ENCODE results near the gene EEF1E1.
A peak's percentile ranks its signal among the peaks of the same experiment; 100 is the strongest.

Gene EEF1E1

DNA sequence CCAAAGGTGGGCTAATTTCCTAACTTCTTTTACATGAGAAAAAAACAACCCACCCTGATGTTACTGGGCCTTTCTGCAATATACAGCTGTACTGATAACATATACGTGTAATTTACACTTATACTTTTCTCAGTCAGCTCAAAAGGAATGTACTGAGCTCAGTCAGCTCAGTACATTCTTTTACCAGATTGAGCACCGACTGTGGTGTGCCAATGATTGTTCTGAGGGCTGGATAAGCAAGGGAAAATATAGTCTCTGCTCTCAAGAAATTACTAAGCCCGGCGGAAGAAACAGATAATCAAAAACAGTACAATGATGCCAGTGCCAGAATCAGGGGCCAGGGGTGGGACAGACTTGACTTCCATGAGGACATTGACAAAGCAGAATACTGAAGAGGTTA is 28.1 kb downstream of the EEF1E1 start:
- no peak overlapping the region for H3K27ac ChIP-seq
- H3K36me3 ChIP-seq (ENCODE audit: insufficient read depth, low read length) = peaks cover 17% of the 10 kb centered on the region
- no peak overlapping the region for H3K4me3 ChIP-seq
- H3K9ac ChIP-seq (ENCODE audit: insufficient read length) = no peak overlapping the region
- TF ChIP-seq EZH2 (IDR thresholded peaks at IDR 0.05) (no peak), FOXP2 (optimal IDR thresholded peaks at IDR 0.05; ENCODE audit: control extremely low read depth, extremely low read length, insufficient read depth) (no peak), POLR2AphosphoS5 (IDR thresholded peaks at IDR 0.05; ENCODE audit: borderline replicate concordance, low read depth, low read length) (no peak)
- H3K9me3 ChIP-seq (ENCODE audit: low read depth, low read length) = no peaks in the 10 kb centered on the region
- no peak for DNase-seq (ENCODE audit: low read depth, low spot score)

DNA sequence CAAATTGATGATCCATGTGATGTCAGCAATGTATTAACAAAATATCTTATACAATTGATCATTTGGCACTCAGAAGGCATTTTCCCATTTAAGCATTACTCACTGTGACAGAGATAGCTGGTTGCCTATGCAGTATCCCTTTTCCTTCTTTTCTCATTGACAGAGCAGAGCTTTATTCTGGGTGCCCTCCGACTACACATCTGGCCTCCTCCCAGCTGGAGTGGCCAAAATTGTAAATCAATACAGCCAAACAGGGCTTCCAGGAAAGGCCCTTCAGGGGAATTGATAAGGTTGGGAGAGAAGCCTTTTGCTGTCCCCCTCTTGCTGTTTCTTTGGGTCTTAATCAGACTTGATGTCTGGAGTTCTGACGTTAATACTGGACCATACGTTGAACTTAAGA is 28.6 kb downstream of the EEF1E1 start:
- H3K4me3 ChIP-seq = no peak overlapping the region
- no peak for TF ChIP-seq POLR2AphosphoS5 (IDR thresholded peaks at IDR 0.05; ENCODE audit: borderline replicate concordance, low read depth, low read length)
- no peak for TF ChIP-seq FOXP2 (optimal IDR thresholded peaks at IDR 0.05; ENCODE audit: control extremely low read depth, extremely low read length, insufficient read depth)
- TF ChIP-seq EZH2 (IDR thresholded peaks at IDR 0.05) = no peak
- H3K9ac ChIP-seq (ENCODE audit: insufficient read length) = no peak overlapping the region
- no peak overlapping the region for H3K27ac ChIP-seq
- DNase-seq (ENCODE audit: low read depth, low spot score) = no peak
- peaks cover 13% of the 10 kb centered on the region for H3K36me3 ChIP-seq (ENCODE audit: insufficient read depth, low read length)
- no peaks in the 10 kb centered on the region for H3K9me3 ChIP-seq (ENCODE audit: low read depth, low read length)

DNA sequence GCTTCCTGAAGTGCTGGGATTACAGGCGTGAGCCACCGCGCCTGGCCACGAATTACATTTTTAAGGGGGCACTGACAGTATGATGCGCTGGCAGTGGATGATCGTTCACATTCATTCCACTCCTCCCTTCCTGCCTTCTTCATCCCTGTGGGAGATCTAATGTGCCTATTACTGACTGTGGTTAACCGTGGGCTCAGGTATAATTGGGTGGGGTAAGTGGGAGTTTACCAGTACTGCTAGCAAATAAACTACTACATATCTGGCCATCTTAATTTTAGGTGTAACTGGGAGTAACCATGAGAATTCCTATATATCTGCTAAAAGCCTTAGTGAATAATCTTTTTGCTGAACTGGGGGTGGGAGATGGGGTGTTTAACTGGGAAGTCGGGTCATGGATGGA is 31.6 kb downstream of the EEF1E1 start:
- no peak overlapping the region for H3K9ac ChIP-seq (ENCODE audit: insufficient read length)
- TF ChIP-seq EZH2 (IDR thresholded peaks at IDR 0.05) (no peak), FOXP2 (optimal IDR thresholded peaks at IDR 0.05; ENCODE audit: control extremely low read depth, extremely low read length, insufficient read depth) (no peak), POLR2AphosphoS5 (IDR thresholded peaks at IDR 0.05; ENCODE audit: borderline replicate concordance, low read depth, low read length) (no peak)

DNA sequence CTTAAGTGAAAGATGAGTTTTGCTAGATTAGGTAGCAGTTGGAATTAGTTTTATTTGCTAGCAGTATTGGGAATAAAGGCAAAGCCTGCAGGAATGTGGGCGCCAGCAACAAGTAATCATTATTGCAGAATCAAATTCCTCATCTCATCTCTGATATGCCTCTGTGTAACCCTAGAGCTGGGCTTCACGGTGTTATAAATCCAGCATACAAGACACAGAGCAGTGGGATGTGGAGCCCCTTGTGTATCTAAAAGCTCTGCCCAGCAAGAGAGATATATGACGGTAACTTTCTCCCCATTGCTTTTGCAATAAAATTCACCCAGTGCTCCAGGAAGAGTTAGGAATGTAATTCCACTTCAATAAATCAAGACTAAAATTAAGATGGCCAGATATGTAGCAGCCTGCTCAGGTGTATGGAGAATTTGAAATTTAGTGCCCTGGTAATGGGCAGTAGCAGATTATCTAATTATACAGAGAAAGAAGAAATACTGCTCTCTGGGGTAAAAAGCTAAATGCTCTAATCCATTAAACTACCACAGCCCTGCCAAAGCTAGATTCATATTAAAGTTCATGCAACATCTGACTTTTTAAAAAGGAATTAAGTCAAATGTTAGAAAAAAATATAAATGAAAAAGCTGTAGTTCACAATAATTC is 32.6 kb downstream of the EEF1E1 start:
- H3K36me3 ChIP-seq (ENCODE audit: insufficient read depth, low read length) = no peaks in the 10 kb centered on the region
- no peak for TF ChIP-seq POLR2AphosphoS5 (IDR thresholded peaks at IDR 0.05; ENCODE audit: borderline replicate concordance, low read depth, low read length)

More for the DNA sequence above, 31.6 kb downstream of the EEF1E1 start:
- no peaks in the 10 kb centered on the region for H3K36me3 ChIP-seq (ENCODE audit: insufficient read depth, low read length)
- no peak for DNase-seq (ENCODE audit: low read depth, low spot score)
- H3K9me3 ChIP-seq (ENCODE audit: low read depth, low read length) = no peaks in the 10 kb centered on the region
- no peak overlapping the region for H3K27ac ChIP-seq
- H3K4me3 ChIP-seq = no peak overlapping the region

DNA sequence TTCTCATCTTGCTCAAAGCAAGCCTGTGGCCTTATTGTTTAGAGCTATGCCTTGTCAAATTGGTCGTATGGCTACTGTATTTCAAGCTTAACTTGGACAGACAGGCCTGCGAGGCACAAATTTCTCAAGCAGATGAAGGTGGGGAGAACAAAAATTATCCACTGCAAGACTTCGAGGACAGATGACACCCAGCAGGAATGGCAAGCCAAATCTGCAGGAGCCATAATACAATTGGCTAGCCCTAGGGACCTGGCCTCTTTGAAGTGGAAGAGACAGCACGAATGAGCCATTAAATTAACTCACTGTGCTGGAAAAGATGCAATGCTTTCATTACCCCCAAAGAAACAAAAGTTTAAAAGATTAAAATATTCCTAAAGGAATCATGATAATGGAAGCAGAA is 33.2 kb downstream of the EEF1E1 start:
- H3K27ac ChIP-seq = no peak overlapping the region
- DNase-seq (ENCODE audit: low read depth, low spot score) = no peak
- TF ChIP-seq POLR2AphosphoS5 (IDR thresholded peaks at IDR 0.05; ENCODE audit: borderline replicate concordance, low read depth, low read length) (no peak), FOXP2 (optimal IDR thresholded peaks at IDR 0.05; ENCODE audit: control extremely low read depth, extremely low read length, insufficient read depth) (no peak), EZH2 (IDR thresholded peaks at IDR 0.05) (no peak)
- no peak overlapping the region for H3K4me3 ChIP-seq
- H3K9me3 ChIP-seq (ENCODE audit: low read depth, low read length) = no peaks in the 10 kb centered on the region
- H3K36me3 ChIP-seq (ENCODE audit: insufficient read depth, low read length) = no peaks in the 10 kb centered on the region
- no peak overlapping the region for H3K9ac ChIP-seq (ENCODE audit: insufficient read length)

More for the DNA sequence above, 32.6 kb downstream of the EEF1E1 start:
- Histone ChIP-seq H3K9ac (ENCODE audit: insufficient read length) (no peak overlapping the region), H3K27ac (no peak overlapping the region), H3K4me3 (no peak overlapping the region), H3K9me3 (ENCODE audit: low read depth, low read length) (no peaks in the 10 kb centered on the region)
- DNase-seq (ENCODE audit: low read depth, low spot score) = no peak

DNA sequence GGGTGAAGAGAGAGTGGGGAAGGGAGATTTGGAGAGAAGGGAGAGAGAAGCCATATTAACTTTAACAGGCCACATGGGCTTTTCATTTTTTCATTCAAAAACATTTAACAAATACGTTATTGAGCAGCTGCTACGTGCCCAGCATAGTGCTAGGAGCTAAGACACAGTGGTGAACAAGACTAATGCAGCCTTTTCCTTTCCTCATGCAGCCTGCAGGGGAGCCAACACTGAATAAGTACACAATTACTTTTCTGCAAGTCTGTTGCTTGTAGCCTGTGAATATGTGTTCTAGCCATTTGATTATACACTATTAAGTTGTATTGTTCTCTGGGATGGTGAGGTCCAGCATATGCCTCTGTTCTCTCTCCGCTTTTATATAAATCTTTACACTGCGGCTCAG is 36.2 kb downstream of the EEF1E1 start:
- Histone ChIP-seq H3K9me3 (ENCODE audit: low read depth, low read length) (no peaks in the 10 kb centered on the region), H3K4me3 (no peak overlapping the region), H3K9ac (ENCODE audit: insufficient read length) (no peak overlapping the region), H3K36me3 (ENCODE audit: insufficient read depth, low read length) (peaks cover 9% of the 10 kb centered on the region), H3K27ac (0 out of 2 replicates have a peak overlapping the region, but pooled peaks have one; percentile 17)
- no peak for DNase-seq (ENCODE audit: low read depth, low spot score)
- TF ChIP-seq FOXP2 (optimal IDR thresholded peaks at IDR 0.05; ENCODE audit: control extremely low read depth, extremely low read length, insufficient read depth) (no peak), POLR2AphosphoS5 (IDR thresholded peaks at IDR 0.05; ENCODE audit: borderline replicate concordance, low read depth, low read length) (no peak), EZH2 (IDR thresholded peaks at IDR 0.05) (no peak)

DNA sequence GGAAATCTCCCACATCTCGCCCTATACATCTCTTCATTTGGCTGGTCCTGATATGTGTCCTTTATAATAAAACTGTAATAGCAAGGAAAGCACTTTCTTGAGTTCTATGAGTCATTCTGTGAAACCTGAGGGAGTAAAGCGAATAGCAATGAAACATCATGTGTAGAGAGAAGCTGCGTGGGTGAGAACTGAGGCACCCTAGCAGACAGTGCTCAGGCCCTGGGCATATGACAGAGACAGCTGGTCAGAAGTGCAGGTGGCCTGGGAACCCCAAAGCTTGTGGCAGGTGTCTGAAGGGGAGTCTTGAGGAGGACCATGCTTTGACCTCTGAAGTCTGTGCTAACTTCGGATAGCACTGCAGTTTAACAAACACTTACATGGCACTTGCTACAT is 36.8 kb downstream of the EEF1E1 start:
- Histone ChIP-seq H3K27ac (peak overlapping the region; percentile 93), H3K36me3 (ENCODE audit: insufficient read depth, low read length) (peaks cover 10% of the 10 kb centered on the region), H3K4me3 (no peak overlapping the region), H3K9ac (ENCODE audit: insufficient read length) (no peak overlapping the region), H3K9me3 (ENCODE audit: low read depth, low read length) (no peaks in the 10 kb centered on the region)
- TF ChIP-seq FOXP2 (optimal IDR thresholded peaks at IDR 0.05; ENCODE audit: control extremely low read depth, extremely low read length, insufficient read depth) = no peak
- no peak for TF ChIP-seq EZH2 (IDR thresholded peaks at IDR 0.05)
- no peak for TF ChIP-seq POLR2AphosphoS5 (IDR thresholded peaks at IDR 0.05; ENCODE audit: borderline replicate concordance, low read depth, low read length)
- DNase-seq (ENCODE audit: low read depth, low spot score) = no peak

DNA sequence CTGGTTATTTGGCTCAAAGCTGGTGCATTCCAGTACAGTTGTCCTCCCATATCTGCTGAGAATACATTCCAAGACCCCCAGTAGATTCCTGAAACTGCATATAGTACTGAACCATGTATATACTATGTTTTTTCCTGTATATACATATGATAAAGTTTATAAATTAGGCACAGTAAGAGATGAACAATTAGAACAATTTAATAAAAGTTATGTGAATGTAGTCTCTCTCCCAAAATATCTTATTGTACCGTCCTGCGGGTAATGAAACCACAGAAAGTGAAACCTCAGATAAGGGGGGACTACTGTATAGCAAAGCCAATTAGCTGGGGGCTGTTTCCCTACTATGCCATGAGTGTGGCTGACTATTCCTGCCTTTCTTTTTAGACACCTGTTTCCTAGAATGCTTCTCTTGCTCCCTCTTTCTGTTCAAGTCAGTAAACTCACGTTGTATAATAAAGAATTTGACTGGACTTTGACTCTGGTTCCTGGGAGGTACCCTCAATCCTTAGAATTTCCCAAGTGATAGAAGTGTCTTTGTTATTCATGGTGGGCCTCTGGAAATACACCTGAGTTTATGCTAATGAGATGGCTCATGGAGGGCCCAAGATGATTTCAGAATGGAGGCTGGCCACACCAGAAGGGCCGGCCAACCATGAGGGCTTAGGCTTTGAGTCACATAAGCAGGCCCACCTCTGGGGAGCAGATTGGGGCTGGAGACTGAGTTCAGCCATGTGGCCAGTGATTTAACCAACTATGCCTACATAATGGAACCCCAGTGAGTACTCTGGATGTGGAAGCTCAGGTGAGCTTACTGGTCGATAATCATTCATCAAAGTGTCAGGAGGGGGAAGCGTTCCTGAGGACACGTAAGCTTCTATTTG is 37.5 kb downstream of the EEF1E1 start:
- peak overlapping the region; percentile 93 for H3K27ac ChIP-seq
- peaks cover 16% of the 10 kb centered on the region for H3K36me3 ChIP-seq (ENCODE audit: insufficient read depth, low read length)
- TF ChIP-seq EZH2 (IDR thresholded peaks at IDR 0.05) = no peak
- no peak; the same call in 1 of the 2 replicates for TF ChIP-seq POLR2AphosphoS5 (IDR thresholded peaks at IDR 0.05; ENCODE audit: borderline replicate concordance, low read depth, low read length)
- no peak for TF ChIP-seq FOXP2 (optimal IDR thresholded peaks at IDR 0.05; ENCODE audit: control extremely low read depth, extremely low read length, insufficient read depth)
- peak overlapping the region; percentile 57 for H3K9ac ChIP-seq (ENCODE audit: insufficient read length)
- peak overlapping the region; percentile 92 for H3K4me3 ChIP-seq
- no peak for DNase-seq (ENCODE audit: low read depth, low spot score)
- no peaks in the 10 kb centered on the region for H3K9me3 ChIP-seq (ENCODE audit: low read depth, low read length)
